WTC11 (cell line): ENCODE data around the gene RARS2. TPM values are rescaled to one million over a fixed set of nuclear protein-coding genes. Genes with fewer than 3 reads are reported as not detected.

Source experiments
- ATAC-seq: fragments of 200-7000 bp; cut with Tn5 transposase; 2 replicates; pipeline ENCODE4 v1.10.0; 2021; ENCODE audit warnings: mild to moderate bottlenecking, moderate library complexity
- CTCF ChIA-PET: fragments of 300-600 bp; sonication (Branson Sonifier 250); formaldehyde crosslinking; loops from one replicate; lab custom pipeline; 2021; ENCODE audit warnings: antibody characterized with exemption; lab: Charles Lee
- POLR2A ChIA-PET: fragments of 350-600 bp; sonication (Branson Sonifier 250); formaldehyde crosslinking; loops from one replicate; lab custom pipeline; 2021; ENCODE audit warnings: antibody characterized with exemption; lab: Charles Lee
- DNase-seq: peaks from one replicate; pipeline ENCODE4 v3.0.0; 2021; ENCODE audit warnings: low spot score
- H3K27ac Mint-ChIP-seq: 2 replicates; pipeline ENCODE4 v1.8.0; 2021; ENCODE audit warnings: mixed read lengths
- H3K27me3 Mint-ChIP-seq: 2 replicates; pipeline ENCODE4 v1.8.0; 2021; ENCODE audit warnings: low read depth, mild to moderate bottlenecking, moderate library complexity, mixed read lengths
- H3K36me3 Mint-ChIP-seq: 2 replicates; pipeline ENCODE4 v1.8.0; 2021; ENCODE audit warnings: mixed read lengths
- H3K4me1 Mint-ChIP-seq: 2 replicates; pipeline ENCODE4 v1.8.0; 2022; ENCODE audit warnings: mixed read lengths
- H3K4me3 Mint-ChIP-seq: 2 replicates; pipeline ENCODE4 v1.8.0; 2021; ENCODE audit warnings: mild to moderate bottlenecking, moderate library complexity, mixed read lengths
- H3K9me3 Mint-ChIP-seq: 2 replicates; pipeline ENCODE4 v1.8.0; 2021; ENCODE audit warnings: mixed read lengths
- AFF4 ChIP-seq: sonication (generic); formaldehyde crosslinking; IDR thresholded peaks from 2 replicates; pipeline ENCODE4 v1.8.1; 2023; ENCODE audit warnings: mild to moderate bottlenecking, missing genetic modification reagents, borderline replicate concordance
- AR ChIP-seq: fragments of 250-450 bp; sonication (Bioruptor Pico); IDR thresholded peaks from 2 replicates; pipeline ENCODE4 v1.9.0; 2021; ENCODE audit warnings: mild to moderate bottlenecking
- E2F5 ChIP-seq: sonication (generic); formaldehyde crosslinking; IDR thresholded peaks from 2 replicates; pipeline ENCODE4 v1.8.1; 2022; ENCODE audit warnings: mild to moderate bottlenecking, moderate library complexity, missing genetic modification reagents
- FOXP1 ChIP-seq: sonication (generic); formaldehyde crosslinking; IDR thresholded peaks from 2 replicates; pipeline ENCODE4 v1.8.0; 2022; ENCODE audit warnings: missing genetic modification reagents, mild to moderate bottlenecking, moderate library complexity, borderline replicate concordance
- JAZF1 ChIP-seq: fragments of 250-450 bp; sonication (Bioruptor Pico); IDR thresholded peaks from 2 replicates; pipeline ENCODE4 v1.9.0; 2021; ENCODE audit warnings: moderate library complexity, mild to moderate bottlenecking, inconsistent platforms
- KAT7 ChIP-seq: sonication (generic); formaldehyde crosslinking; IDR thresholded peaks from 2 replicates; pipeline ENCODE4 v1.8.1; 2023; ENCODE audit warnings: missing genetic modification reagents, mild to moderate bottlenecking, borderline replicate concordance
- MLX ChIP-seq: sonication (generic); formaldehyde crosslinking; IDR thresholded peaks from 2 replicates; pipeline ENCODE4 v1.8.1; 2023; ENCODE audit warnings: mild to moderate bottlenecking, missing genetic modification reagents, moderate library complexity
- MYBL2 ChIP-seq: sonication (generic); formaldehyde crosslinking; IDR thresholded peaks from 2 replicates; pipeline ENCODE4 v1.8.1; 2023; ENCODE audit warnings: mild to moderate bottlenecking, moderate library complexity, missing genetic modification reagents
- PRDM15 ChIP-seq: sonication (generic); formaldehyde crosslinking; IDR thresholded peaks from 2 replicates; pipeline ENCODE4 v1.8.0; 2022; ENCODE audit warnings: missing genetic modification reagents
- SOX15 ChIP-seq: fragments of 250-450 bp; sonication (Bioruptor Pico); IDR thresholded peaks from 2 replicates; pipeline ENCODE4 v1.9.0; 2021; ENCODE audit warnings: mild to moderate bottlenecking
- SP1 ChIP-seq: sonication (generic); formaldehyde crosslinking; conservative IDR thresholded peaks from 2 replicates; pipeline ENCODE4 v1.8.1; 2022; ENCODE audit warnings: missing genetic modification reagents
- STAT6 ChIP-seq: sonication (generic); formaldehyde crosslinking; conservative IDR thresholded peaks from 2 replicates; pipeline ENCODE4 v1.8.1; 2023; ENCODE audit warnings: mild to moderate bottlenecking, low read depth, missing genetic modification reagents, moderate library complexity
- TP53 ChIP-seq: sonication (generic); formaldehyde crosslinking; IDR thresholded peaks from 2 replicates; pipeline ENCODE4 v1.8.1; 2023; ENCODE audit warnings: mild to moderate bottlenecking, missing genetic modification reagents
- ZNF232 ChIP-seq: sonication (generic); formaldehyde crosslinking; IDR thresholded peaks from 2 replicates; pipeline ENCODE4 v1.8.0; 2022; ENCODE audit warnings: mild to moderate bottlenecking, missing genetic modification reagents
- ZNF263 ChIP-seq: sonication (generic); formaldehyde crosslinking; IDR thresholded peaks from 2 replicates; pipeline ENCODE4 v1.8.1; 2022; ENCODE audit warnings: low read depth, mild to moderate bottlenecking, moderate library complexity, missing genetic modification reagents
- ZNF281 ChIP-seq: sonication (generic); formaldehyde crosslinking; IDR thresholded peaks from 2 replicates; pipeline ENCODE4 v1.8.0; 2023; ENCODE audit warnings: mild to moderate bottlenecking, missing genetic modification reagents
- total RNA-seq: library from RNA; stranded (reverse); gene quantifications from 3 replicates; pipeline ENCODE4 v1.2.3, GENCODE V29; 2021

RARS2 gene
- total RNA-seq, 1 experiment from 2014 or later = 32.9 TPM

GRCh38 chr6:87544474-87544735 lies 45.4 kb downstream of the RARS2 start:
- CTCF ChIA-PET = no interaction called here

More at GRCh38 chr6:87544474-87544735, 45.4 kb downstream of the RARS2 start:
- ATAC-seq (no peak), DNase-seq (no peak)
- TF ChIP-seq ZNF263 (CRISPR knock-in tag) (no peak), JAZF1 (CRISPR knock-in tag) (no peak), FOXP1 (no peak), AFF4 (CRISPR knock-in tag) (no peak), KAT7 (CRISPR knock-in tag) (no peak), E2F5 (CRISPR knock-in tag) (no peak), MYBL2 (CRISPR knock-in tag) (no peak), ZNF281 (no peak), AR (CRISPR knock-in tag) (no peak), MLX (no peak), STAT6 (CRISPR knock-in tag) (no peak), TP53 (CRISPR knock-in tag) (no peak), SOX15 (CRISPR knock-in tag) (no peak), PRDM15 (CRISPR knock-in tag) (no peak), SP1 (CRISPR knock-in tag) (no peak), ZNF232 (CRISPR knock-in tag) (no peak)
- H3K9me3 Mint-ChIP-seq = peaks cover 7% of the 10 kb centered on the region
- peaks cover 53% of the 10 kb centered on the region for H3K36me3 Mint-ChIP-seq
- POLR2A ChIA-PET = interaction anchor here (0.6 kb wide), 1 partner anchor 54 kb away, joined by 6 read pairs; no protein-coding TSS in a partner anchor
- H3K4me1 Mint-ChIP-seq = no peaks in the 10 kb centered on the region
- H3K27me3 Mint-ChIP-seq = no peaks in the 10 kb centered on the region
- H3K27ac Mint-ChIP-seq = no peak overlapping the region
- H3K4me3 Mint-ChIP-seq = no peak overlapping the region
